ENCODE measurements around the gene ZNF80. TPM values are rescaled to one million over a fixed set of nuclear protein-coding genes. Genes with fewer than 3 reads are reported as not detected.
A peak's percentile ranks its signal among the peaks of the same experiment; 100 is the strongest.
"Not testable (repeated sequence)": the region's sequence is repeated elsewhere in the genome, so short reads cannot be mapped to it uniquely, and the experiment has no call there.

Gene ZNF80
- total RNA-seq, 2 experiments from 2014 or later, result 0.28 to 0.35 TPM

- ChIA-PET CTCF (interaction anchor here (1.0 kb wide), 1 partner anchor 19 kb away, joined by 4 read pairs; no protein-coding TSS in a partner anchor), POLR2A (interaction anchor here (1.6 to 3.5 kb wide), 3 partner anchors 19 to 27 kb away, joined by 5 to 22 read pairs (median 6); no protein-coding TSS in a partner anchor)
- peaks cover 54% of the 10 kb centered on the region for H3K36me3 Mint-ChIP-seq (ENCODE audit: low read depth)
- DNase-seq, result no peak
- no peaks in the 10 kb centered on the region for H3K27me3 Mint-ChIP-seq
- H3K9me3 Mint-ChIP-seq, result peaks cover 26% of the 10 kb centered on the region
- H3K4me1 Mint-ChIP-seq, result peaks cover 38% of the 10 kb centered on the region
- no peak overlapping the region for H3K4me3 Mint-ChIP-seq
- H3K27ac Mint-ChIP-seq, result no peak overlapping the region
These were observed 3.9 kb upstream of the ZNF80 start for GRCh38 chr3:114241262-114241661.

- H3K4me3 Mint-ChIP-seq, H3K27me3 Mint-ChIP-seq, H3K9me3 Mint-ChIP-seq, H3K27ac Mint-ChIP-seq, CTCF ChIA-PET, DNase-seq: not testable (repeated sequence)
- POLR2A ChIA-PET, result interaction anchor here (8.5 kb wide), 1 partner anchor 16 kb away, joined by 69 read pairs; no protein-coding TSS in a partner anchor
- peaks cover 48% of the 10 kb centered on the region for H3K4me1 Mint-ChIP-seq
- H3K36me3 Mint-ChIP-seq (ENCODE audit: low read depth), result peaks cover 38% of the 10 kb centered on the region
These were observed 888 bp upstream of the ZNF80 start for GRCh38 chr3:114238146-114238785.

- no peaks in the 10 kb centered on the region for H3K27me3 Mint-ChIP-seq
- H3K4me1 Mint-ChIP-seq, result peaks cover 52% of the 10 kb centered on the region
- ChIA-PET POLR2A (interaction anchor here (2.1 to 8.5 kb wide), 3 partner anchors 13 to 55 kb away, joined by 6 to 69 read pairs (median 53); no protein-coding TSS in a partner anchor), CTCF (interaction anchor here (0.7 to 1.4 kb wide), 2 partner anchors 22 to 57 kb away, joined by 3 to 5 read pairs; no protein-coding TSS in a partner anchor)
- peaks cover 26% of the 10 kb centered on the region for H3K36me3 Mint-ChIP-seq (ENCODE audit: low read depth)
- DNase-seq, result no peak
- peak overlapping the region; percentile 10 for H3K4me3 Mint-ChIP-seq
- peaks cover 2% of the 10 kb centered on the region for H3K9me3 Mint-ChIP-seq
- peak overlapping the region; percentile 61 for H3K27ac Mint-ChIP-seq
These were observed 1.9 kb downstream of the ZNF80 start for GRCh38 chr3:114235431-114235830.

GRCh38 chr3:114234745-114235144 is 2.6 kb downstream of the ZNF80 start:
- Mint-ChIP-seq H3K27me3 (no peaks in the 10 kb centered on the region), H3K4me3 (peak overlapping the region; percentile 37), H3K9me3 (peaks cover 2% of the 10 kb centered on the region), H3K27ac (peak overlapping the region; percentile 61), H3K36me3 (ENCODE audit: low read depth) (peaks cover 29% of the 10 kb centered on the region), H3K4me1 (peaks cover 58% of the 10 kb centered on the region)
- DNase-seq, result no peak
- ChIA-PET POLR2A (interaction anchor here (0.8 to 8.5 kb wide), 5 partner anchors 10 to 701 kb away, joined by 3 to 69 read pairs (median 6); no protein-coding TSS in a partner anchor), CTCF (interaction anchor here (1.0 to 1.4 kb wide), 3 partner anchors 12 to 58 kb away, joined by 3 read pairs; no protein-coding TSS in a partner anchor)

- Mint-ChIP-seq H3K4me1 (peaks cover 82% of the 10 kb centered on the region), H3K4me3 (no peak overlapping the region), H3K27ac (peak overlapping the region; percentile 86), H3K36me3 (ENCODE audit: low read depth) (peaks cover 32% of the 10 kb centered on the region), H3K9me3 (peaks cover 2% of the 10 kb centered on the region), H3K27me3 (no peaks in the 10 kb centered on the region)
- ChIA-PET POLR2A (interaction anchor here (1.2 to 8.5 kb wide), 5 partner anchors 8 to 76 kb away, joined by 4 to 69 read pairs (median 9); no protein-coding TSS in a partner anchor), CTCF (interaction anchor here (0.5 to 1.0 kb wide), 3 partner anchors 18 to 393 kb away, joined by 3 read pairs; partner anchors contain the start of gene GRAMD1C)
- DNase-seq, result peak; percentile 61
These were observed 5.8 kb downstream of the ZNF80 start for GRCh38 chr3:114231616-114232015.

GRCh38 chr3:114227076-114227475 is 10.3 kb downstream of the ZNF80 start:
- H3K4me1 Mint-ChIP-seq, result peaks cover 92% of the 10 kb centered on the region
- POLR2A ChIA-PET, result interaction anchor here (3.6 to 4.3 kb wide), 2 partner anchors 10 to 13 kb away, joined by 22 to 27 read pairs; no protein-coding TSS in a partner anchor
- H3K36me3 Mint-ChIP-seq (ENCODE audit: low read depth), result peaks cover 58% of the 10 kb centered on the region
- H3K9me3 Mint-ChIP-seq, result peaks cover 15% of the 10 kb centered on the region
- CTCF ChIA-PET, result interaction anchor here (1.2 kb wide), 1 partner anchor 14 kb away, joined by 6 read pairs; no protein-coding TSS in a partner anchor
- no peak for DNase-seq
- peak overlapping the region; percentile 99 for H3K27ac Mint-ChIP-seq
- H3K27me3 Mint-ChIP-seq, result no peaks in the 10 kb centered on the region
- H3K4me3 Mint-ChIP-seq, result no peak overlapping the region

- peak overlapping the region; percentile 40 for H3K4me3 Mint-ChIP-seq
- H3K27me3 Mint-ChIP-seq, result no peaks in the 10 kb centered on the region
- H3K27ac Mint-ChIP-seq, result peak overlapping the region; percentile 99
- peaks cover 92% of the 10 kb centered on the region for H3K4me1 Mint-ChIP-seq
- peaks cover 15% of the 10 kb centered on the region for H3K9me3 Mint-ChIP-seq
- DNase-seq, result no peak
- peaks cover 60% of the 10 kb centered on the region for H3K36me3 Mint-ChIP-seq (ENCODE audit: low read depth)
- POLR2A ChIA-PET, result interaction anchor here (1.8 to 4.3 kb wide), 3 partner anchors 9 to 80 kb away, joined by 5 to 27 read pairs (median 22); no protein-coding TSS in a partner anchor
- CTCF ChIA-PET, result interaction anchor here (1.2 kb wide), 1 partner anchor 13 kb away, joined by 6 read pairs; no protein-coding TSS in a partner anchor
These were observed 11.1 kb downstream of the ZNF80 start for GRCh38 chr3:114226313-114226712.

GRCh38 chr3:114223143-114223542 is 14.2 kb downstream of the ZNF80 start:
- Mint-ChIP-seq H3K27me3 (no peaks in the 10 kb centered on the region), H3K27ac (peak overlapping the region; percentile 99), H3K4me1 (peaks cover 95% of the 10 kb centered on the region), H3K9me3 (peaks cover 15% of the 10 kb centered on the region), H3K36me3 (ENCODE audit: low read depth) (peaks cover 59% of the 10 kb centered on the region), H3K4me3 (no peak overlapping the region)
- POLR2A ChIA-PET, result interaction anchor here (0.7 to 5.2 kb wide), 9 partner anchors 9 to 161 kb away, joined by 3 to 153 read pairs (median 17); partner anchors contain the start of genes TIGIT and ZNF80
- no peak for DNase-seq
- CTCF ChIA-PET, result interaction anchor here (0.6 to 3.3 kb wide), 10 partner anchors 9 to 310 kb away, joined by 3 to 41 read pairs (median 4); partner anchors contain the start of gene TIGIT

GRCh38 chr3:114221881-114222264 is 15.5 kb downstream of the ZNF80 start:
- H3K27ac Mint-ChIP-seq, result peak overlapping the region; percentile 99
- H3K4me1 Mint-ChIP-seq, result peaks cover 84% of the 10 kb centered on the region
- CTCF ChIA-PET, result interaction anchor here (0.8 to 3.3 kb wide), 12 partner anchors 8 to 197 kb away, joined by 3 to 41 read pairs (median 4); no protein-coding TSS in a partner anchor
- H3K4me3 Mint-ChIP-seq, result no peak overlapping the region
- POLR2A ChIA-PET, result interaction anchor here (0.9 to 5.2 kb wide), 16 partner anchors 8 to 924 kb away, joined by 3 to 153 read pairs (median 4); partner anchors contain the start of genes CCDC191, NAA50, QTRT2 and TIGIT
- H3K27me3 Mint-ChIP-seq, result no peaks in the 10 kb centered on the region
- no peak for DNase-seq
- H3K36me3 Mint-ChIP-seq (ENCODE audit: low read depth), result peaks cover 50% of the 10 kb centered on the region
- H3K9me3 Mint-ChIP-seq, result peaks cover 15% of the 10 kb centered on the region

GRCh38 chr3:114221165-114221880 is 16.1 kb downstream of the ZNF80 start:
- Mint-ChIP-seq H3K4me3 (peak overlapping the region; percentile 64), H3K4me1 (peaks cover 78% of the 10 kb centered on the region), H3K36me3 (ENCODE audit: low read depth) (peaks cover 45% of the 10 kb centered on the region), H3K27ac (peak overlapping the region; percentile 99), H3K27me3 (no peaks in the 10 kb centered on the region), H3K9me3 (peaks cover 15% of the 10 kb centered on the region)
- CTCF ChIA-PET, result interaction anchor here (0.9 to 3.3 kb wide), 10 partner anchors 7 to 197 kb away, joined by 3 to 41 read pairs (median 4); no protein-coding TSS in a partner anchor
- POLR2A ChIA-PET, result interaction anchor here (0.6 to 5.2 kb wide), 16 partner anchors 7 to 925 kb away, joined by 3 to 153 read pairs (median 4); partner anchors contain the start of genes CCDC191, NAA50, QTRT2 and TIGIT
- DNase-seq, result peak; percentile 83

- H3K27ac Mint-ChIP-seq, result peak overlapping the region; percentile 69
These were observed 17.6 kb downstream of the ZNF80 start for GRCh38 chr3:114219741-114220140.

GRCh38 chr3:114218578-114219185 is 18.7 kb downstream of the ZNF80 start:
- POLR2A ChIA-PET, result interaction anchor here (1.0 to 6.5 kb wide), 5 partner anchors 8 to 93 kb away, joined by 3 to 133 read pairs (median 6); partner anchors contain the start of gene TIGIT
- Mint-ChIP-seq H3K4me1 (peaks cover 52% of the 10 kb centered on the region), H3K36me3 (ENCODE audit: low read depth) (peaks cover 20% of the 10 kb centered on the region), H3K9me3 (no peaks in the 10 kb centered on the region), H3K4me3 (no peak overlapping the region), H3K27ac (peak overlapping the region; percentile 55), H3K27me3 (no peaks in the 10 kb centered on the region)
- DNase-seq, result no peak
- CTCF ChIA-PET, result interaction anchor here (1.0 to 2.0 kb wide), 5 partner anchors 15 to 165 kb away, joined by 3 to 10 read pairs (median 3); partner anchors contain the start of gene TIGIT

More at GRCh38 chr3:114219741-114220140, 17.6 kb downstream of the ZNF80 start:
- ChIA-PET CTCF (no interaction called here), POLR2A (no interaction called here)
- Mint-ChIP-seq H3K36me3 (ENCODE audit: low read depth) (peaks cover 29% of the 10 kb centered on the region), H3K4me3 (no peak overlapping the region), H3K27me3 (no peaks in the 10 kb centered on the region), H3K4me1 (peaks cover 62% of the 10 kb centered on the region), H3K9me3 (peaks cover 6% of the 10 kb centered on the region)
- DNase-seq, result no peak

Data from activated CD4-positive, alpha-beta memory T cell treated with anti-CD3 and anti-CD28 coated beads, Interleukin-2, amount 10 ng/mL, durations not matched to agents 7 days and 5 days (primary cell).